Activated T-cell treated with anti-CD3 and anti-CD28 coated beads for 4 hours (primary cell): ENCODE results near the gene UBAP2.

Experiments
- DNase-seq: peaks from one replicate; pipeline ENCODE4 v3.0.0-alpha.2; 2020

Gene UBAP2

DNA sequence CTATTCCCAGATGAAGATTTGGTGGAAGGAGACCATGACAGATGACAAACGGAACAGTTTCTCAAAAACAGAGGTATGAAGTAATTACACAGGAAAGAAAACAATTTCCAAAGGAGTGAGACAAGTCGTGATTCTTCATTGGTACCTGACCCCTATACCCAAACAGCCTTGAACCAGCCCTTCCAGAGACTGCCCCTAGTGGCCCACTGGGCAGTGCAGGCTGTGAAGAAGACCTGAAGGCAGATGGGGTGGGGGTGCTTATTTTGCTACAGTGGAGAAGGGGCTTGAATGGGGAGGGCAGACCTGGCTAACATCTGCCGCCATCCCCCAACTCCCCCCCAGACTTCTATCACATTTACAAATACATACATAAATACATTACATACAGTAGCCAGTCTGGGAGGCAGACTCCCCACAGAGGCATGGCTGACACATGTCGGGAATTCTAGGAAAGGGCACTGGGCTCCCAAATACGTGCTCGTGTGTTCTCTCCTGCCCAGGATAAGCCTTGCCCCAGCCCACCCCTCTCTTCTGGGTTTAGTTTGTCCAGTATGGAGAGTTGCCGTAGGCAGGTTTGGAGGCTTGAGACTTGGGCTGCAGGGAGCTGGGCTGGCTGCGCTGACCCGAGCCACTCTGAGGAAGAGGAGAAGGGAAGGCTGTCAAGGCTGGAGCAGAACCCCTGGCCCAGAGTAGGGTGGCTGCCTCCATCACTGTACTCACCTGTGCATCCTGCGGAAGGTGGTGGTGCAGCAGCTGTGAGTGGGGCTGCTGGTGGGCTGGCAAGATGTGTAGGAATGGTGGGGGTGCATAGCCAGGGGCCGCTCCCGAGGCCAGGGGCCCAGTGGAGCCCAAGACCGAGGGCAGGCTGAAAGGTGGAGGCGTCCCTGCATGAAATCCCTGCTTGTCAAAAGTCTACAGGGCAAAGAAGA, 126.5 kb downstream of the UBAP2 start:
- no peak for DNase-seq

DNA sequence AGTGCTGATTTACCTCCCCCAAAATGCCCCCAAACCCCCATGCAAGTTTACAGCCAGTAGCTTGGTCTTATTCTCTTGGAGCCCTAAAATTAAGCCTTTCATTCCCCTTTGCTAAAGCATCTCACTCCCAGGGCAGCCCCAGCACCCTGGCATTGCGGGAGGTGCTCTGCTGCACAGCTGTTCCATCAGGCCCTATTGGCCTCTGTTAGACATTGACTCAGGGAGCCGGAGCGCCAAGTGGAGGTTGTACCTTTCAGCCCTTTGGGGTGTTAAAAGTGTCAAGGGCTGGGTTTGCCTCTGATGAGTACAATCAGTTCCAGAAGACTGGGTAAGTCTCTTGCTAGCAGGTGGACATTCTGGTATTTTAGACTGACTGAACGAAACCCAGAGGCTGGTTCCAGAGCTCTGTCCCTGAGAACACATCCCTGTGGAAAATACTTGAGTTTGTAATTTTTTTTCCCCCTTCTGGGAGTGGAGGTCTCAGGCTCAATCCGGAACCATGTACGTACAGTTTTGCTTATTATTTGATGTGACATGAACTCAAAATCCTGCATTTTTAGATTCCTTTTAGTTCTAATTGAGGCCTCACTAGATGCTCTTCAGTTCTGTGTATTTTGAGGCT, 129.3 kb downstream of the UBAP2 start:
- no peak for DNase-seq

DNA sequence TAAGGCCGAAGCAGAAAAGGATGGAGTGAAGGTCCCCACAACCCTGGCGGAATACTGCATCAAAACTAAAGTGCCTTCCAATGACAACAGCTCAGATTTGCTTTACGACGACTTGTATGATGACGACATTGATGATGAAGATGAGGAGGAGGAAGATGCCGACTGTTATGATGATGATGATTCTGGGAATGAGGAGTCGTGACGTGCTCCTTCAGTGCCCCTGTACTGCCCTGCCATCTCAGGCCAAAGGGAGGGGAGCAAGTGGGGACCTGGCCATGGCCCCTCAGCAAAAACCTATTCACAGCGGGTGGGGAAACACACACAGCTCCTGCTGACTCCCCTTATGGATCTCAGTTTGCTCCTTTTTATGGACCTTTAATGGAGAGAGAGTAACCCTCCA, 131.7 kb downstream of the UBAP2 start:
- no peak for DNase-seq

DNA sequence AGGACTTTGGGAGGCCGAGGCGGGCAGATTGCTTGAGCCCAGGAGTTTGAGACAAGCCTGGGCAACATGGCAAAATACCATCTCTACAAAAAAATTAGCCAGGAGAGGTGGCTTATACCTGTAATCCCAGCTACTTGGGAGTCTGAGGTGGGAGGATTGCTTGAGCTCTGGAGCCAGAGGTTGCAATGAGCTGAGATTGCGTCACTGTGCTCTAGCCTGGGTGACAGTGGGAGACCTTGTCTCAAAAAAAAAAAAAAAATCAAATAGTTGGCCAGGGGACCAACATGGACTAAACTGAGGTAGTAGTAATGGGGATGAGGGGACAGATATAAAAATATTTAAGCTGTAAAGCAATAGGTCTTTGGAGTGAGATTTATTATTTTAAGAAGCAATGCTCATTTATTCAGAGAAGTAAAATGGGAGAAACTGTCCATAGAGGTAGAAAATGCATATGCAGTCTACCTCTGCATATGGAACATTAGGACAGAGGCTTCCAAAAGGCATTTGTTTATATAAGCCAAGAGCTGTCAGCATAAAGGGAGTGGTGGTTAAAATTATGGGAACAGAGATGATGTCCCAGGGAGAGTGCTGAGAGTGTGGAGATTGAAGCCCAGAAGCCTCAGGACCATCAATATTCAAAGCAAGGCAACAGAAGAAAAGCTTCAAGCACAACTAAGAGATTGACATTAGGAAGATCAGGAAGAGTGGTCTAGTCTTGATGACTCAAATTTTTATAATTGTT, 133.6 kb downstream of the UBAP2 start:
- no peak for DNase-seq

DNA sequence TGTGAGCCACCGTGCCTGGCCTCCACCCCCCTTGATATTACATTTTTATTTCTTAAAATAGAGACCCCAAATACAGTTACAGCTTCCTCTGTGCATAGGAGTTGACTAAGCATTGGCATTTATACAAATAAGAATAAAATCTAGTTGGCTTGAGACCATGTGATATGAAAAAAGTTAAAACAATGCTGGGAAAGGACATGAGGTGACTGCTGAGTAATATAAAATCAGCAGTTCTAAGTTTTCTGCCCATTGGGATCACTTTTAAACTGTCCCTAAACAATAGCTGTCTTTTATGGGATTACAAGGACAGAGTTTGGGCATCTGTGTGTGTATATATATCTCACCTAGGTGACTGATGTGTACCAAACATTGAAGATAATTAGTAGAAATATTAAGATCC, 135.1 kb downstream of the UBAP2 start:
- DNase-seq = no peak

DNA sequence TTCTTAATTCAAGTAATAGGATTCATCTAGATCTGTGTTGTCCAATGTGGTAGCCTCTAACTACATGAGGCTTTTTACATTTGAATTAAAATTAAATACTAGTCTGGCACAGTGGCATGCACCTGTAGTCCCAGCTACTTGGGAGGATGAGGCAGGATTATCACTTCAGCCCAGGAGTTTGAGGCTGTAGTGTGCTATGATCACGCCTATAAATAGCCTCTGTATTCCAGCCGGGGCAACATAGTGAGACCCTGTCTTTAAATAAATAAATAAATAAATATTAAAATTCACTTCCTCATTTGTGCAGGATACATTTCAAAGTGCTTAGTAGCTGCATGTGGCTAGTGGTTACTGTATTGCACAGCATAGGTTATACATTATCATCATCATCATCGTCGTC, 139.9 kb downstream of the UBAP2 start:
- DNase-seq = no peak

DNA sequence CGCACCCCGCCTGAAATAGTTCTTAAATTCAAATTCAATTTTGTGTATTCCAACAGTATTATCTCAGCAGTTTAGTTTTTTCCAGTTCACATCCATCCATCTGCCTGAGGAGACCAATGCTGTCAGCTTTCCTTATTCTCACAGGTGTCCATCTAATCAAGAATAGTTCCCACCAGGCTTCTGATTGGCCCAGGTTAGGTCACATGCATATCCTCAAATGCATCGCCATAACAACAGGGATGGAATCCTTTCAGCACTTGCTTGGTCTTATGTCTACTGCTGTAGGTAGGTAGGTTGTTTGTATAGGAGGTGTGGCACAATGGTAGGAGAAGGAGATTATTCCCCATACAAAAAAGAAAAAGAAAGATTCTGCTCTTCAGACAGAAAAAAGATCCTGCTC, 140.6 kb downstream of the UBAP2 start:
- DNase-seq = no peak

DNA sequence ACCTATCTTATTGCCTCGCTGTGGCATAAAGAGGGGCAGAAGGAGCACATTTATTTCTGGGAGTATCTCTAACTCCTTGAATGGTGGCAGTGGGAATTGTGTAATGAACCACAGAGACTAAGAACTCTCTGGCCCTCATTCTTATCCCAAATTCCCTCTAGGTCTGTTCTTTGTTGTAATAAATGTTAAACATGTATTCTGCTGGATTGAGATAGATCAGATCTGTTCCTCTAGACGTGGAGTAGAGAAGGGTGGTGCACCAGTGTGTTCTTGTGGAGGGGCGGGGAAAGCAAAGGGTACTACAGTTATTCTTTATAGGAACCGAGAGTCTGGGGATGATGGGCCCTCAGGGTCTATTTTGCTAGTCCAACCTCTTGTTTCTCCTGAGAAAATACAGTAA, 141.3 kb downstream of the UBAP2 start:
- DNase-seq = no peak

DNA sequence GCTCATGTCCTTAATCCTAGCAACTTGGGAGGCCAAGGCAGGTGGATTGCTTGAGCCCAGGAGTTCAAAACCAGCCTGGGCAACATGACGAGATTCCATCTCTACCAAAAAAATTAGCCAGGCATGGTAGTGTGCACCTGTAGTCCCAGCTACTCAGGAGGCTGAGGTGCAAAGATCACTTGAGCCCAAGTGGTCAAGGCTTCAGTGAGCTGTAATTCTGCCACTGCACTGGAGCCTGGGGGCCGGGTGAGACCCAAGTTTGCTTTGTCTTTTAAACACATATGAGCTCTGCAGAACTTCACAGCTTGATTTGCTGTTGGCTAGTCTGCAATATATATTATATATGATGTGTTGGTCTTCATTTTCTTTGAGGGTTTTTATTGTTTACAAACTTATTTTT, 141.9 kb downstream of the UBAP2 start:
- DNase-seq = no peak

DNA sequence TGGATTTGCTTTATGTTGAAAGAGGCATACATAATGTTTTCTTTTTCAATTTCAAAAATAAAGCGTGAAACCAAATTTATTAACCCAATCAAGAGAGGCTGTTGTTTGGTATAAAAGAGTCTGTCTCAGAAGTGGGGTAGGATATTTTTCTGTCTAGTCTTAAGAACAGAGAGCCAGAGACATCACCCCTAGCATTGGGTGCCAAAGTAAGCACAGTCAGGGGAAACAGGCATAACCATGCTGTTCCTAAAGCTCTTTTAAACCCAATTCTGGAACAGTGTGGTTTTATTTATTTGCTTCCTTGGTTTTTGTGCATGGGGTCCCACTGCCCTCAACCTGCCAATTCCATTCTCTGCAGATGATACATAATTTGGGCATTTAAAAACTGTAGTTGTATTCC, 143.6 kb downstream of the UBAP2 start:
- no peak for DNase-seq

DNA sequence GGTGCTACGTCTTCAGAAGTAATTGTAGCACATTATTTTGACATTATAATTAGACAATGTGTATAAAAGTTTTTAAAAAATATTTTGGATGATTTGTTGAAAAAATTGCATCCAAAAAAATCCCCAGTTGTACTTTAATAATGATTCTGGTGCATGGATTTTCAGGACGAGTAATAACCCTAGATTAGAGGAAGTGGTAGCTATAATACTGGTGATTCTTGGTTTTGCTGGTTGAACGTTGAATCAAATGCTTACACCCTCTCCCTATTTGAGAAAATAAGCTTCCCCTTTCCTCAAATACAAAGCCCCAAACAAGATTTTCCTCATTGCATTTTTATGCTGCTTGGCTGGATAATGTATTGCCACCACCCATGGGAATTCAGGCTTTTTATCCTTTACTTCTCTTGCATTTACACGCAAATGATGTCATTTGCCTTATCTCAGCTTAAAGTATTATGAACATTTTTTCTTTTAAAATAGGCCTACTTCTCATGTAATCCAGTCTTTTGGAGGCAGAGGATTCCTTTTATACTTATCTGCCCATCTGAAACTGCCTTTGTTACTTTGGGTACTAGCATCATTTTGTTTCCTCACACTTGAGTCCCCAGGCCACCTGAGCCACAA, 145.4 kb downstream of the UBAP2 start:
- DNase-seq = no peak

DNA sequence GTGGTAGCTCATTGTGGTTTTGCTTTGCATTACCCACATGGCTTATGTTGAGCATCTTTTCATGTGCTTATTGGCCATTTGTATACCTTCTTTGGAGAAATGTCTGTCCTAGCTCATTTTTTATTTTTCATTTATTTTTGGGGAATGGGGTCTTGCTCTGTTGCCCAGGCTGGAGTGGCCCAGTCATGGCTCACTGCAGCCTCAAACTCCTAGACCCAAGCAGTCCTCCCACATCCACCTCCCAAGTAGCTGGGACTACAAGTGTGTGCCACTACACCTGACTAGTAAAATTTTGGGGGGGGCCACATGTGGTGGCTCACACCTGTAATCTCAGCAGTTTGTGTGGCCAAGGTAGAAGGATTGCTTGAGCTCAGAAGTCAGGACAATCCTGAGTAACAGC, 154.4 kb downstream of the UBAP2 start:
- DNase-seq = no peak

DNA sequence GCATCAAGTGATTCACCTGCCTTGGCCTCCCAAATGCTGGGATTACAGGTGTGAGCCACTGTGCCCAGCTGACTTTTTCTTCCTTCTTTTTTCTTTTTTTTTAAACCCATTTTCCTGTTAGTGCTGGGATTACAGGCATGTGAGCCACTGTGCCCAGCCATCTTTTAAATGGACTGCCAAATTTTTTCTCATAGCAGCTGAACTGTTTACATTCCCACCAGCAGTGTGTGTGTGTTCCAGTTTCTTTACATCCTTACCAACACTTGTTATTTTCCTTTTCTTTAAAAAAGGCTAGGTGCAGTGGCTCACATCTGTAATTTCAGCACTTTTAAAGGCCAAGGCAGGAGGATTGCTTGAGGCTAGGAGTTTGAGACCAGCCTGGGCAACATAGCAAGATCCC, 154.8 kb downstream of the UBAP2 start:
- DNase-seq = no peak

DNA sequence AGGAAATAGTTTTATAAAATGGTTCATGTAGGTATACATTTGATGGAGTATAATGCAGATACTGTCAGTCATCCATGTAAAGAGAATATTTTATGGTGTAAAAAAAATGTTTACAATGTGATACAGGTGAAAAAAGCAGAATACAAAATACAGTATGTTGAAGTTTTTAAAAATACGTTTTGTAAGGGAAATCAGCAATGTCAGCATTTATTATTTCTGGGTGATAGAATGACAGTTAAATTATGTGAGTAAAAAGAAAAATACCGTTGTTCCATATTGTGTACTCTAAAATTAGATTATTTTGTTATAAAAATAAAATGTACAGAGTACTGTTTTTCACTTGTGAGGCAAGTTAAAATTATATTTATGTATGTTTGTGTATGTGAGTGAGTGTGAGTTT, 162.7 kb downstream of the UBAP2 start:
- DNase-seq = no peak

DNA sequence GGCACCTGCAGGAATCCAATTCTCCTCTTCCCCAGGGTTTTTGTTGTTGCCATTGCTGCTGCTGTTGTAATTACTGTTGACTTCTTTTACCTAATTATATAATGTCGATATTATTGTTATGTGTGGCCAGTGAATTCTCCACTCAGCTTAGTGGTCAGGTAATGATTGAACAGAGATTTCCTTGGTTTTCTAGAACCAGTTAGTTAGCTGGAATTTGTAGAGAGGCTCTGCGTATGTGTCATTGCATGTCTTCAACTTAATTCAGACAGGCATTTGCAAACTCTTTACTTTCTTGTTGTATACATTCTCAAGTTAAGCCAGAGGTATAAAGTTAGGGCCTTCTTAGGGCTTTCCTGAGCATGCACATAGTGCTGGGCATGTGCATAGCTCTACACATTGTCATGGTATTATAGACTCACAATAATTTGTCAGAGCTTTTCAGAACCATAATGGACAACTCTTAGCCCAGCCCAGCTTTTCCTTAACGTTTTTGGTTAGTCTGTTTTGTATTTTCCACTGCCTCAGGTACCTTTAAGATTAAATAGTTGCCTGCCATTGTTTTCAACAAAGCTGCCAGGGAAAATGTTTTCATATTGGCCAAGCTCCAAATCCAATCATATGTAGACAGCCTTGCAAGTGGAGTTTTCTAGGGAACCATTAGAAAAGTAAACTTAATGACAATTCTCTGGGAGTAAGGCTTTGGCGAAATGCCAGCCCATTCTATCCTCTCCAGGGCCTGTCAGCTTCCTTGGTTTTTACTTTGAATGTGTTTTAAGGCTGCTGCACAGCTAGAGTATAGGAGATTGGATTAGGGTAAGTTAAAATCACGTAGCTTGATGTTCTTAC, 163.6 kb downstream of the UBAP2 start:
- no peak for DNase-seq

DNA sequence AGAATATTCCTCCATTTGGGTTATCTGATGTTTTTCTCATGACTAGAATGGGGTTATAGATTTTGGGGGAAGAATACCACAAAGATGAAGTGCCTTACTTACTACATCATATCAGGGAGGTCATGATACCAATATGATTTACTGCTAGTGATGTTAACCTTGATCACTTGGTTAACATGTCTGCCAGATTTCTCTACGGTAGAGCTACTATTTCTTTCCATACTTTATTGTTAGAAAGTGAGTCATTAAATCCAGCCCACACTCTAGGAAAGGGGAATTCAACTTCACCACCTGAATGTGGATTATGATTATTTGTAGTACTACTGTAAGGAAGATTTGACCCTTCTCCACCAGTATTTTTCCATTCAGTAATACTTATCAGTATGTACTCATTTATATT, 167.1 kb downstream of the UBAP2 start:
- DNase-seq = no peak

DNA sequence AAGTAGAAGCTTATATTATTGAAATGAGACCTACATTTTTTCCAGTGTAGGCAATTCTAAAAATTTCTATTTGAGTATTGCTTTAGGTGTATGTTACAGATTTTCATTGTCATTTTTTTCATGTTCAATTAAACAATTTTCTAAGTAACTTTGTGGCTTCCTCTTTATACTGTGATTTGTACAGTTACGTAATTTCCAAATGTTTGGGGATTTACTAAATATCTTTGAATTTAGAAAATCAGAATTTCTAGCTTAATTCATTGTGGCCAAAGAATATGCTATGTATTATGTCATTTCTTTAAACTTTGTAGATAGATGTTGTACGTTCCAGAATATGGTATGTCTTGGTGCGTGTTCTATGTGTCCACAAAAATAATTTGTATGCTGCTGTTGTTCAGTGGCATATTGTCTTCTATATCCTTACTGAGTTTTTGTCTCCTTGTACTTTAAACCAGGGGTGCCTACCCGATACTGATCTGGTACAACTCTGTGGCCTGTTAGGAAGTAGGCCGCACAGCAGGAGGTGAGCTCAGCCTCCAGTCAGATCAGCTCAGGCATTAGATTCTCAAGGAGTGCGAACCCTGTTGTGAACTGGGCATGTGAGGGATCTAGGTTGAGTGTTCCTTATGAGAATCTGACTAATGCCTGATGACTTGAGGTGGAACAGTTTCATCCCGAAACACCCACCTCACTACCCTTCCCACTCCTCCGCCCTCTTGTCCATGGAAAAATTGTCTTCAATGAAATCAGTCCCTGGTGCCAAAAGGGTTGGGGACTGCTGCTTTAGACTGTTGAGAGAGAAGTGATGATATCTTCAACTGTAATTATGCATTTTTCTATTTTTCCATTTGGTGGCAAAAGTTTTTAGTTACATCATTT, 168.2 kb downstream of the UBAP2 start:
- DNase-seq = no peak

DNA sequence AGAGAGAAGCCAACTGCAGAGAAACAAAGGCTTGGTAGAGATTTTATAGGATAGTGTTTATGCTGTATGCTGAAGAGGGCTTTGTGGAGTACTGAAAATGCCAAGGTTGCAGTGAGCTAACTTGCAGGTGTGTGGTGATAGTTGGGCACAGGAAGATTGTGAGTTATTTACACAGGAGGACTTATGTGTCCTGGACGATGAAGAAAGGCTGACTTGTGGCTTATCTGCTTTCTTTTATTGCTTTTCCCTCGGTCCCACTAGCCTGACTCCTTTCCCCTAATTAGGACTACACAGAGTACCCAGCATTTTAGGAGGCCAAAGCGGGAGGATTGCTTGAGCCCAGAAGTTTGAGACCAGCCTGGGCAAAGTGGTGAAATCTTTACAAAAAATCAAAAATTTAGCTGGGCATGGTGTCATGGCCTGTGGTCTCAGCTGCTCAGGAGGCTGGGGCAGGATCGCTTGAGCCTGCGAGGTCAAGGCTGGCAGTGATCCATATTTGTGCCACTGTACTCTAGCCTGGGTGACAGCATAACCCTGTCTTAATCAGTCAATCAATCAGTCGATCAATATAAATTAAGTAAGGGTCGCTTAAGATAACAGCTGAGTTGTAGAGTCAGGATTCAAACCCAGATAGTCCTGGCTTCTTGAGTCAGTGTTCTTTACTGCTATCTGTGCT, 169.9 kb downstream of the UBAP2 start:
- no peak for DNase-seq

DNA sequence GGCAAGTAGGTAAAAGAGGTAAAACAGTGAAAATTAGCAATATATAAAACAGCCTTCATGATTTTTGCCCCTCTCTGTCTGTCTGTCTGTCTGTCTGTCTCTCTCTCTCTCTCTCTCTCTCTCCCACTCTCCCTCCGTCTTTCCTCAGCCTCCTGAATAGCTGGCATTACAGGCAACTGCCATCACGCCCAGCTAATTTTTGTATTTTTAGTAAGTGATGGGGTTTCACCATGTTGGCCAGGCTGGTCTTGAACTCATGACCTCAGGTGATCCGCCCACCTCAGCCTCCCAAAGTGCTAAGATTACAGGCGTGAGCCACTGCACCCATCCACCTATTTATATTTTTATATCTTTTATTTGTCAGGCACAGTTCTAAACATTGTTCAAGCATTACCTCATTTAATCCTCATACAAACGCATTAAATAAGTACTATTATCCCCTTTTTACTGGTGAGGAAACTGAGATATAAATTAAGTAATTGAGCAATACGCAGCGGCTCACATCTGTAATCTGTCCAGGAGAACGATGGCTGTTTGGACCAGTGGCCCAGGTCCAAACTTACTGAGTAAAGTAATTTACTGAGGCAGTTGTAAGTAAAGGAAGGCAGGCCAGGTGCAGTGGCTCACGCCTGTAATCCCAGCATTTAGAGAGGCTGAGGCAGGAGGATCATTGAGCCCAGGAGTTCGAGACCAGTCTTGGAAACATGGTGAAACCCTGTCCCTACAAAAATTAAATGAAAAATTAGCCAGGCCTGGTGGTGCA, 170.8 kb downstream of the UBAP2 start:
- DNase-seq = no peak
